B cell (primary cell): ENCODE results near the gene RP9. TPM values are rescaled to one million over a fixed set of nuclear protein-coding genes. Genes with fewer than 3 reads are reported as not detected.

Experiments
- ATAC-seq: fragments of 200-7000 bp; cut with Tn5 transposase; one replicate; pipeline ENCODE4 v1.10.0; 2021; ENCODE audit warnings: low read depth, mild to moderate bottlenecking, moderate number of reproducible peaks, moderate library complexity
- CTCF ChIA-PET: fragments of 350-600 bp; sonication (Branson Sonifier 250); formaldehyde crosslinking; loops from one replicate; lab custom pipeline; 2021; ENCODE audit warnings: antibody characterized with exemption, inconsistent platforms; lab: Charles Lee
- POLR2A ChIA-PET: fragments of 350-600 bp; sonication (Branson Sonifier 250); formaldehyde crosslinking; loops from one replicate; lab custom pipeline; 2021; ENCODE audit warnings: antibody characterized with exemption; lab: Charles Lee
- DNase-seq: peaks from one replicate; pipeline ENCODE4 v3.0.0; 2013
- H2AFZ ChIP-seq: 2 replicates; pipeline ENCODE4 v1.6.1; 2012; ENCODE audit warnings: mild to moderate bottlenecking, low read depth, low read length; ENCODE audit not compliant: insufficient read depth, poor library complexity, severe bottlenecking
- H3K27ac ChIP-seq, 2 donors: 1 replicate in 1 of 2; 2 replicates in 1 of 2; pipeline ENCODE4 v1.5.1; 2012 to 2013; ENCODE audit warnings: low read length in 2 of 2, mild to moderate bottlenecking in 2 of 2, moderate library complexity in 1 of 2
- H3K27me3 ChIP-seq, 4 experiments: fragments of 200-600 bp in 1 of 4; sonication (generic) in 1 of 4; replicated peaks in 1 of 4; 1 replicate in 2 of 4; 2 replicates in 2 of 4; pipeline versions ENCODE4 v1.6.1 to v1.7.0; 2013 to 2016; ENCODE audit warnings: low read length in 3 of 4, mild to moderate bottlenecking in 2 of 4, mixed read lengths in 1 of 4, moderate library complexity in 1 of 4; ENCODE audit not compliant: insufficient read depth in 4 of 4, control insufficient read depth in 3 of 4; ENCODE audit errors: control extremely low read depth in 1 of 4
- H3K36me3 ChIP-seq, 2 experiments: replicated peaks in 1 of 2; 1 replicate in 1 of 2; 2 replicates in 1 of 2; pipeline versions ENCODE4 v1.6.1 to v1.7.1; 2013; ENCODE audit warnings: low read length in 1 of 2; ENCODE audit not compliant: insufficient read depth in 2 of 2, control insufficient read depth in 1 of 2; ENCODE audit errors: control extremely low read depth in 1 of 2, extremely low read depth in 1 of 2
- H3K4me1 ChIP-seq, 2 donors: fragments of 200-600 bp in 1 of 2; sonication (generic) in 1 of 2; 1 replicate in 1 of 2; 2 replicates in 1 of 2; pipeline versions ENCODE4 v1.5.1 to v1.6.1; 2013 to 2017; ENCODE audit warnings: low read length in 2 of 2; ENCODE audit not compliant: control insufficient read depth in 2 of 2, insufficient read depth in 2 of 2
- H3K4me2 ChIP-seq: replicated peaks from 2 replicates; pipeline ENCODE3; 2012; ENCODE audit warnings: mild to moderate bottlenecking, low read depth, low read length; ENCODE audit not compliant: poor library complexity, severe bottlenecking
- H3K4me3 ChIP-seq, 5 experiments: fragments of 200-600 bp in 1 of 5; sonication (generic) in 1 of 5; 1 replicate in 3 of 5; 2 replicates in 2 of 5; pipeline versions ENCODE4 v1.5.1 to v1.7.0; 2011 to 2016; ENCODE audit warnings: low read length in 4 of 5, mild to moderate bottlenecking in 4 of 5, low read depth in 2 of 5, control low read depth in 1 of 5, moderate library complexity in 1 of 5; ENCODE audit not compliant: insufficient read depth in 1 of 5; ENCODE audit errors: control extremely low read depth in 1 of 5, extremely low read depth in 1 of 5
- H3K79me2 ChIP-seq: fragments of 200-600 bp; sonication (generic); one replicate; pipeline ENCODE4 v1.6.0; 2016; ENCODE audit warnings: low read length; ENCODE audit not compliant: control insufficient read depth, insufficient read depth
- H3K9ac ChIP-seq: fragments of 200-600 bp; sonication (generic); 2 replicates; pipeline ENCODE4 v1.6.1; 2017; ENCODE audit warnings: mild to moderate bottlenecking, low read length, moderate library complexity
- H3K9me3 ChIP-seq, 3 donors: one replicate each; pipeline versions ENCODE4 v1.6.1 to v1.7.1; 2013; ENCODE audit warnings: low read length in 2 of 3; ENCODE audit not compliant: control insufficient read depth in 2 of 3, insufficient read depth in 1 of 3; ENCODE audit errors: control extremely low read depth in 1 of 3
- H4K20me1 ChIP-seq: 2 replicates; pipeline ENCODE4 v1.6.0; 2012; ENCODE audit warnings: mild to moderate bottlenecking, low read length; ENCODE audit not compliant: insufficient read depth, control insufficient read depth, poor library complexity, severe bottlenecking
- H3K27ac Mint-ChIP-seq: one replicate; pipeline ENCODE4 v1.8.0; 2021; ENCODE audit warnings: mixed read lengths
- H3K27me3 Mint-ChIP-seq: one replicate; pipeline ENCODE4 v1.8.0; 2021; ENCODE audit warnings: mixed read lengths
- H3K4me1 Mint-ChIP-seq: one replicate; pipeline ENCODE4 v1.8.0; 2021; ENCODE audit warnings: mixed read lengths
- H3K4me3 Mint-ChIP-seq: one replicate; pipeline ENCODE4 v1.8.0; 2021; ENCODE audit warnings: mixed read lengths
- H3K9me3 Mint-ChIP-seq: one replicate; pipeline ENCODE4 v1.8.0; 2022; ENCODE audit warnings: mixed read lengths; ENCODE audit not compliant: insufficient read depth
- CTCF ChIP-seq: fragments of 200-600 bp; IDR thresholded peaks from one replicate; pipeline ENCODE4 v1.8.0; 2022; ENCODE audit warnings: antibody characterized with exemption, mild to moderate bottlenecking
- EZH2 ChIP-seq: IDR thresholded peaks from 2 replicates; pipeline ENCODE4 v1.6.1; 2012; ENCODE audit warnings: borderline replicate concordance, low read depth, mild to moderate bottlenecking, moderate library complexity, low read length; ENCODE audit not compliant: insufficient read depth, poor library complexity, severe bottlenecking
- WGBS: methylation state at CpG from one replicate; pipeline ENCODE4 v1.1.5; 2013; ENCODE audit warnings: missing lambda C conversion rate; ENCODE audit not compliant: insufficient coverage; 5-methylcytosine and 5-hydroxymethylcytosine counted together
- intact Hi-C: fragments of 100-400 bp; cut with micrococcal nuclease; formaldehyde crosslinking; loops from one replicate; pipeline ENCODE4 v1.10.0; 2022
- polyA plus RNA-seq: library from polyadenylated mRNA; depleted of rRNA; stranded (reverse); fragments of >200 nt; gene quantifications from 2 replicates; pipeline ENCODE4 v1.2.3, GENCODE V29; 2012
- total RNA-seq, 2 donors: library from RNA; stranded (reverse); fragments of 120-200 nt in 1 of 2; gene quantifications; 1 replicate in 1 of 2; 2 replicates in 1 of 2; pipeline versions ENCODE4 v1.2.3 to v1.2.4, GENCODE V29; 2013 to 2022

RP9 gene
- total and polyA plus RNA-seq, 2 donors (not counting 1 experiment from before 2014, with no cell fraction given), result 23.0 to 69.4 TPM

- WGBS, result 100% methylated on average over 1 of the region's 2 CpGs
- ATAC-seq (no peak), DNase-seq (no peak)
- Mint-ChIP-seq H3K4me3 (no peak overlapping the region), H3K27ac (no peak overlapping the region), H3K27me3 (no peaks in the 10 kb centered on the region), H3K9me3 (peaks cover 2% of the 10 kb centered on the region), H3K4me1 (peaks cover 12% of the 10 kb centered on the region)
- no peak overlapping the region for H3K9ac ChIP-seq
- no peak overlapping the region for H2AFZ ChIP-seq
- POLR2A ChIA-PET, result no interaction called here
- no peaks in the 10 kb centered on the region for H4K20me1 ChIP-seq
- no peak for TF ChIP-seq CTCF
- TF ChIP-seq EZH2, result no peak
- H3K36me3 ChIP-seq, result peaks cover 1 to 3% of the 10 kb centered on the region in 2 experiments
- no peak overlapping the region for H3K27ac ChIP-seq
- CTCF ChIA-PET, result interaction anchor here (0.6 kb wide), 1 partner anchor 321 kb away, joined by 3 read pairs; no protein-coding TSS in a partner anchor
- intact Hi-C loops, result no loop called here
- no peaks in the 10 kb centered on the region for H3K79me2 ChIP-seq
- H3K9me3 ChIP-seq, result peaks cover 0 to 9% (median 4%) of the 10 kb centered on the region in 3 donors
- H3K4me3 ChIP-seq, result no peak overlapping the region
- H3K4me2 ChIP-seq, result no peak overlapping the region
- no peaks in the 10 kb centered on the region for H3K27me3 ChIP-seq
- H3K4me1 ChIP-seq, result peaks cover 5 to 8% of the 10 kb centered on the region in 2 donors
These were observed 21.3 kb downstream of the RP9 start for GRCh38 chr7:33087858-33088257.

- peaks cover 0 to 9% (median 4%) of the 10 kb centered on the region in 3 donors for H3K9me3 ChIP-seq
- H3K4me1 Mint-ChIP-seq, result peaks cover 11% of the 10 kb centered on the region
- H3K4me3 ChIP-seq, result no peak overlapping the region
- H3K27ac ChIP-seq, result no peak overlapping the region
- H2AFZ ChIP-seq, result no peak overlapping the region
- peaks cover 5 to 8% of the 10 kb centered on the region in 2 donors for H3K4me1 ChIP-seq
- TF ChIP-seq CTCF (no peak), EZH2 (no peak)
- no peak for DNase-seq
- no peaks in the 10 kb centered on the region for H3K79me2 ChIP-seq
- H3K4me3 Mint-ChIP-seq, result no peak overlapping the region
- peaks cover 2% of the 10 kb centered on the region for H3K9me3 Mint-ChIP-seq
- POLR2A ChIA-PET, result interaction anchor here (0.5 kb wide), 1 partner anchor 97 kb away, joined by 3 read pairs; no protein-coding TSS in a partner anchor
- intact Hi-C loops, result no loop called here
- H3K27ac Mint-ChIP-seq, result no peak overlapping the region
- H3K36me3 ChIP-seq, result no peaks in the 10 kb centered on the region
- H3K27me3 ChIP-seq, result no peaks in the 10 kb centered on the region
- H3K4me2 ChIP-seq, result no peak overlapping the region
- H3K9ac ChIP-seq, result no peak overlapping the region
- no peaks in the 10 kb centered on the region for H4K20me1 ChIP-seq
- no CpG with 5 or more reads among the region's 2 CpGs for WGBS
- CTCF ChIA-PET, result interaction anchor here (0.6 kb wide), 1 partner anchor 321 kb away, joined by 3 read pairs; no protein-coding TSS in a partner anchor
- no peak for ATAC-seq
- no peaks in the 10 kb centered on the region for H3K27me3 Mint-ChIP-seq
These were observed 21.8 kb downstream of the RP9 start for GRCh38 chr7:33087356-33087755.
